ENCODE data around the gene KRT6B. TPM values are rescaled to one million over a fixed set of nuclear protein-coding genes. Genes with fewer than 3 reads are reported as not detected.

The KRT6B gene
- total RNA-seq, 1 donor from 2014 or later = not detected

DNA sequence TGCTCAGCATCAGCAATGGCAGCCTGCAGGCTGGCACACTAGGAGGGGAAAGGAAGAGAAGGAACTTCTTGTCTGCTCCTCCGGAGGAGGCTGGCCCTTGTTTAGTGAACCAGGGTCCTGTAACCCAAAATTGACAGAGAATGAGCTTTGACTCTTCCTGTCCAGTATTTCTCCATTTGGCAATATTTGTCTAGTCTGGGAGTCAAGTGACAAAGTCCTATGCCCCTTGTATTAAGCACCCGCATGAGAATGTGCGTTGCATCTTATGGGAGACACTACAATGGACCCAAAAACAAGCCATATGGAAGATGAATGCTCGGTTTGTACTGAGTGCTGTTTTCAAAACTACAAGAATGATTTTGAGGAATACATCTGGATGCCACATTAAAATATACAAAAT is 17.9 kb upstream of the KRT6B start:
- no peak for TF ChIP-seq CTCF (IDR thresholded peaks at IDR 0.05; ENCODE audit: unreplicated experiment)
- no peak overlapping the region for H3K4me3 Mint-ChIP-seq (ENCODE audit: low read depth)
- no peak overlapping the region for H3K27ac Mint-ChIP-seq
- H3K9me3 Mint-ChIP-seq (ENCODE audit: low read depth) = no peaks in the 10 kb centered on the region
- H3K36me3 Mint-ChIP-seq (ENCODE audit: insufficient read depth) = no peaks in the 10 kb centered on the region
- no peaks in the 10 kb centered on the region for H3K4me1 Mint-ChIP-seq (ENCODE audit: low read depth)
- H3K27me3 Mint-ChIP-seq = peaks cover 37% of the 10 kb centered on the region
- DNase-seq (ENCODE audit: low spot score, unreplicated experiment) = no peak

- no peak overlapping the region for H3K4me3 Mint-ChIP-seq (ENCODE audit: low read depth)
- H3K27me3 Mint-ChIP-seq = peaks cover 35% of the 10 kb centered on the region
- no peak for DNase-seq (ENCODE audit: low spot score, unreplicated experiment)
- H3K36me3 Mint-ChIP-seq (ENCODE audit: insufficient read depth) = no peaks in the 10 kb centered on the region
- no peaks in the 10 kb centered on the region for H3K9me3 Mint-ChIP-seq (ENCODE audit: low read depth)
- H3K27ac Mint-ChIP-seq = no peak overlapping the region
- H3K4me1 Mint-ChIP-seq (ENCODE audit: low read depth) = no peaks in the 10 kb centered on the region
- no peak for TF ChIP-seq CTCF (IDR thresholded peaks at IDR 0.05; ENCODE audit: unreplicated experiment)
Measured at GRCh38 chr12:52464897-52465296, 13.0 kb upstream of the KRT6B start.

DNA sequence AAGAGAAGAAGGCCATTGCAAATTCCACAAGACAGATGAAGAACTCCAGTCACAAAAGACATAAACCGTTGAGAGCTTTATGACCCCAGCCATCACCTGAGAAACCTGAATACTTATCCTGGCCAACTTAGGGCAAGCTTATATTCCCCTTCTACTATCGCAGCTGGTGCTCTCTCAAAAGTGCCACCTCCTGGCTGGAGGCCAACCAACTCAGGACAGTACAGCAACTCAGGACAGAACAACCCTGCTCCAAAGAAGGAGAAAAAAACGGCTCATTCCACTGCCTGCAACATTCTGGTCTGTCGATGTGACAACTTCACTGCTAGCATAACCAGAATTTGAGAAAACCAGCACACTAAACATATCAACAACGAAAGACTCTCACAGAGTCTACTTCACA is 9.7 kb upstream of the KRT6B start:
- no peak overlapping the region for H3K27ac Mint-ChIP-seq
- H3K9me3 Mint-ChIP-seq (ENCODE audit: low read depth) = no peaks in the 10 kb centered on the region
- no peaks in the 10 kb centered on the region for H3K4me1 Mint-ChIP-seq (ENCODE audit: low read depth)
- DNase-seq (ENCODE audit: low spot score, unreplicated experiment) = no peak
- H3K27me3 Mint-ChIP-seq = peaks cover 23% of the 10 kb centered on the region
- no peaks in the 10 kb centered on the region for H3K36me3 Mint-ChIP-seq (ENCODE audit: insufficient read depth)
- no peak for TF ChIP-seq CTCF (IDR thresholded peaks at IDR 0.05; ENCODE audit: unreplicated experiment)
- H3K4me3 Mint-ChIP-seq (ENCODE audit: low read depth) = no peak overlapping the region

DNA sequence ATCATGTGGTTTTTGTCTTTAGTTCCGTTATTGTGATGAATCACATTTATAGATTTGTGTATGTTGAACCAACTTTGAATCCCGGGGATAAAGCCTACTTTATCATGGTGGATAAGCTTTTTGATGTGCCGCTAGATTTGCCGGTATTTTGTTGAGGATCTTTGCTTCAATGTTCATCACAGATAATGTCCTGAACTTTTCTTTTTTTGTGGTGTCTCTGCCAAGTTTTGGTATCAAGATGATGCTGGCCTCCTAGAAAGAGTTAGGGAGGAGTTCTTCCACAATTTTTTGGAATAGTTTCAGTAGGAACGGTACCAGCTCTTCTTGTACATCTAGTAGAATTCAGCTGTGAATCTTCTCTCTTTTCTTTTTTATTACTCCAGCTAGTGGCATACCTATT is 6.9 kb upstream of the KRT6B start:
- Mint-ChIP-seq H3K36me3 (ENCODE audit: insufficient read depth) (no peaks in the 10 kb centered on the region), H3K27ac (no peak overlapping the region)

DNA sequence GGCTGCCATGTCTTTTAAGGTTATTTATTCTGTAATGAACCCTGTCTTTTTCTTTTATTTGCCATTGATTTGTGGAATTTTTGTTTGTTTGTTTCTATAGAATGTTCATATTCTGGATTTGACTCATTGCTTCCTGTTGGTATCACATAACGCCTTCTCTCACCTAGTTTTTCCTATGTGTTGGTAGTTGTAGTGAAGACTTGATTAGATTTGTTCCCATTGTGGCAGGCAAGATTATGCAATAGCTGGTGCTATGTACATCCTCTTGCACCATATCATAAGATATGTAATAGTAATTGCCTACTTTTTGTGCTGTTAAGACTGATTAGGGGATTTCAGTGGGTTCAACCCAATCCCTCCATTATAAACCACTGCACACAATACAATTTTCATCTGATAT is 3.9 kb upstream of the KRT6B start:
- no peak for TF ChIP-seq CTCF (IDR thresholded peaks at IDR 0.05; ENCODE audit: unreplicated experiment)
- DNase-seq (ENCODE audit: low spot score, unreplicated experiment) = no peak
- peaks cover 8% of the 10 kb centered on the region for H3K4me1 Mint-ChIP-seq (ENCODE audit: low read depth)
- H3K4me3 Mint-ChIP-seq (ENCODE audit: low read depth) = no peak overlapping the region
- H3K27ac Mint-ChIP-seq = no peak overlapping the region
- no peaks in the 10 kb centered on the region for H3K36me3 Mint-ChIP-seq (ENCODE audit: insufficient read depth)
- H3K27me3 Mint-ChIP-seq = peaks cover 3% of the 10 kb centered on the region
- no peaks in the 10 kb centered on the region for H3K9me3 Mint-ChIP-seq (ENCODE audit: low read depth)

More for the DNA sequence above, 6.9 kb upstream of the KRT6B start:
- Mint-ChIP-seq H3K9me3 (ENCODE audit: low read depth) (no peaks in the 10 kb centered on the region), H3K27me3 (peaks cover 14% of the 10 kb centered on the region), H3K4me1 (ENCODE audit: low read depth) (peaks cover 7% of the 10 kb centered on the region), H3K4me3 (ENCODE audit: low read depth) (no peak overlapping the region)
- DNase-seq (ENCODE audit: low spot score, unreplicated experiment) = no peak
- TF ChIP-seq CTCF (IDR thresholded peaks at IDR 0.05; ENCODE audit: unreplicated experiment) = no peak
